ENCODE measurements around the gene NSL1. TPM values are rescaled to one million over a fixed set of nuclear protein-coding genes. Genes with fewer than 3 reads are reported as not detected.

The NSL1 gene
- total RNA-seq, 1 experiment from 2014 or later, result 36.4 TPM

GRCh38 chr1:212774584-212774983 lies 17.0 kb downstream of the NSL1 start:
- RAD21 ChIA-PET (ENCODE audit: low non-redundant PET in 1 of 2, low total read pairs in 2 of 2, uncharacterized antibody in 2 of 2, unreplicated experiment in 2 of 2), result no interaction called here
- no peak overlapping the region for H3K27ac ChIP-seq (ENCODE audit: low read depth, low read length)
- TF ChIP-seq, protein P1, sequence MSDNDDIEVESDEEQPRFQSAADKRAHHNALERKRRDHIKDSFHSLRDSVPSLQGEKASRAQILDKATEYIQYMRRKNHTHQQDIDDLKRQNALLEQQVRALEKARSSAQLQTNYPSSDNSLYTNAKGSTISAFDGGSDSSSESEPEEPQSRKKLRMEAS (IDR thresholded peaks at IDR 0.05), result no peak
- TF ChIP-seq YY1 (IDR thresholded peaks at IDR 0.05; ENCODE audit: extremely low read depth, insufficient replicate concordance, low read depth, low read length) (no peak), ATF3 (IDR thresholded peaks at IDR 0.05) (no peak), ZNF274 (IDR thresholded peaks at IDR 0.05; ENCODE audit: low read depth, low read length) (no peak), SP1 (IDR thresholded peaks at IDR 0.05; ENCODE audit: low read depth) (no peak), RAD21 (IDR thresholded peaks at IDR 0.05; ENCODE audit: low read depth) (no peak), SIN3A (IDR thresholded peaks at IDR 0.05; ENCODE audit: low read depth) (no peak), POLR2AphosphoS5 (IDR thresholded peaks at IDR 0.05; ENCODE audit: low read depth, low read length) (no peak), FOSL1 (IDR thresholded peaks at IDR 0.05; ENCODE audit: low read depth) (no peak), SRF (IDR thresholded peaks at IDR 0.05; ENCODE audit: low read depth) (no peak), CEBPB (IDR thresholded peaks at IDR 0.05; ENCODE audit: low read depth) (no peak), EZH2phosphoT487 (IDR thresholded peaks at IDR 0.05; ENCODE audit: borderline replicate concordance) (no peak)
- TF ChIP-seq, protein P2, sequence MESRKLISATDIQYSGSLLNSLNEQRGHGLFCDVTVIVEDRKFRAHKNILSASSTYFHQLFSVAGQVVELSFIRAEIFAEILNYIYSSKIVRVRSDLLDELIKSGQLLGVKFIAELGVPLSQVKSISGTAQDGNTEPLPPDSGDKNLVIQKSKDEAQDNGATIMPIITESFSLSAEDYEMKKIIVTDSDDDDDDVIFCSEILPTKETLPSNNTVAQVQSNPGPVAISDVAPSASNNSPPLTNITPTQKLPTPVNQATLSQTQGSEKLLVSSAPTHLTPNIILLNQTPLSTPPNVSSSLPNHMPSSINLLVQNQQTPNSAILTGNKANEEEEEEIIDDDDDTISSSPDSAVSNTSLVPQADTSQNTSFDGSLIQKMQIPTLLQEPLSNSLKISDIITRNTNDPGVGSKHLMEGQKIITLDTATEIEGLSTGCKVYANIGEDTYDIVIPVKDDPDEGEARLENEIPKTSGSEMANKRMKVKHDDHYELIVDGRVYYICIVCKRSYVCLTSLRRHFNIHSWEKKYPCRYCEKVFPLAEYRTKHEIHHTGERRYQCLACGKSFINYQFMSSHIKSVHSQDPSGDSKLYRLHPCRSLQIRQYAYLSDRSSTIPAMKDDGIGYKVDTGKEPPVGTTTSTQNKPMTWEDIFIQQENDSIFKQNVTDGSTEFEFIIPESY (IDR thresholded peaks at IDR 0.05; ENCODE audit: extremely low read depth, insufficient replicate concordance, low read length), result no peak
- TF ChIP-seq, protein P3, sequence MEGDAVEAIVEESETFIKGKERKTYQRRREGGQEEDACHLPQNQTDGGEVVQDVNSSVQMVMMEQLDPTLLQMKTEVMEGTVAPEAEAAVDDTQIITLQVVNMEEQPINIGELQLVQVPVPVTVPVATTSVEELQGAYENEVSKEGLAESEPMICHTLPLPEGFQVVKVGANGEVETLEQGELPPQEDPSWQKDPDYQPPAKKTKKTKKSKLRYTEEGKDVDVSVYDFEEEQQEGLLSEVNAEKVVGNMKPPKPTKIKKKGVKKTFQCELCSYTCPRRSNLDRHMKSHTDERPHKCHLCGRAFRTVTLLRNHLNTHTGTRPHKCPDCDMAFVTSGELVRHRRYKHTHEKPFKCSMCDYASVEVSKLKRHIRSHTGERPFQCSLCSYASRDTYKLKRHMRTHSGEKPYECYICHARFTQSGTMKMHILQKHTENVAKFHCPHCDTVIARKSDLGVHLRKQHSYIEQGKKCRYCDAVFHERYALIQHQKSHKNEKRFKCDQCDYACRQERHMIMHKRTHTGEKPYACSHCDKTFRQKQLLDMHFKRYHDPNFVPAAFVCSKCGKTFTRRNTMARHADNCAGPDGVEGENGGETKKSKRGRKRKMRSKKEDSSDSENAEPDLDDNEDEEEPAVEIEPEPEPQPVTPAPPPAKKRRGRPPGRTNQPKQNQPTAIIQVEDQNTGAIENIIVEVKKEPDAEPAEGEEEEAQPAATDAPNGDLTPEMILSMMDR (IDR thresholded peaks at IDR 0.05 in 2 of 3, conservative IDR thresholded peaks at IDR 0.05 in 1 of 3; ENCODE audit: borderline replicate concordance in 1 of 3, insufficient read depth in 1 of 3, low read depth in 2 of 3, low read length in 2 of 3), result no peak
- DNase-seq (ENCODE audit: low read depth, low spot score) (no peak), ATAC-seq (no peak)
- intact Hi-C loops (cut with micrococcal nuclease), result no loop called here
- no peak overlapping the region for H3K9ac ChIP-seq (ENCODE audit: low read length)
- H3K36me3 ChIP-seq (ENCODE audit: control insufficient read depth in 1 of 2, insufficient read depth in 2 of 2, low read length in 2 of 2), result no peaks in the 10 kb centered on the region; a peak in 1 of 4 replicates
- no peaks in the 10 kb centered on the region for H3K27me3 ChIP-seq (ENCODE audit: insufficient read depth, low read length)
- no peak overlapping the region for H3K4me2 ChIP-seq (ENCODE audit: low read length)
- H3K79me2 ChIP-seq (ENCODE audit: insufficient read depth, low read length), result peaks cover 6% of the 10 kb centered on the region
- CTCF ChIA-PET, result interaction anchor here (1.2 kb wide), 1 partner anchor 25 kb away, joined by 4 read pairs; no protein-coding TSS in a partner anchor
- H3K9me3 ChIP-seq (ENCODE audit: control insufficient read depth in 1 of 2, insufficient read depth in 1 of 2, low read depth in 1 of 2, low read length in 2 of 2), result no peaks in the 10 kb centered on the region
- POLR2A ChIA-PET, result no interaction called here
- H3K4me1 ChIP-seq (ENCODE audit: control insufficient read depth in 1 of 2, insufficient read depth in 2 of 2, low read length in 2 of 2), result no peaks in the 10 kb centered on the region
- H3K9me2 ChIP-seq (ENCODE audit: insufficient read depth), result no peaks in the 10 kb centered on the region
- BruUV-seq (replicated peaks), result no TSS peak
- no peak overlapping the region for H2AFZ ChIP-seq (ENCODE audit: low read depth, low read length, poor library complexity, severe bottlenecking)
- H4K20me1 ChIP-seq (ENCODE audit: insufficient read depth), result no peaks in the 10 kb centered on the region
- H3K4me3 ChIP-seq (replicated peaks in 1 of 2; ENCODE audit: low read depth in 1 of 2, low read length in 2 of 2), result no peak overlapping the region
